Measurements from ENCODE around the gene RASSF1.

DNA sequence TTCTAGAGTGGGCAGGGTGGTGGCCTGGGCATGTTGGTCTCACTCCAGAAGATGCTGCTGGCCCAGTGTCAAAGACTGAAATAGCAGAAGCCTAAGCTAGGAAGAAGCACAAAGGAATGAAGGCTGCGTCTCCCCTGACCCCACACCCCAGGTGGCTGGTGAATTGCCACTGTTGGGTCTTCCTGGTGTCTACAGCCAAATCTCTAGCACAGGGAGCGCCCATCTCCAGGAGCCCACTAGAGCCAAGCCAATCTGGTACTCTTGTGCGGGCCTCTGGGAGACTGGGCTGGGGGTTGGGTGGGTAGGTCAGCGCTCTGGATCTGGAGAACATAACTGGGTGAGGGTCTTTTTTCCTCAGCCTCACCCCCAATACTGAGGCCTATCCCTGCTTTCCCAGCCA is 13.5 kb downstream of the RASSF1 start:
- TF ChIP-seq CTCF (IDR thresholded peaks at IDR 0.05) (no peak), ESRRA (IDR thresholded peaks at IDR 0.05; ENCODE audit: borderline replicate concordance, low read length) (no peak), JUN (IDR thresholded peaks at IDR 0.05) (no peak), CHD2 (IDR thresholded peaks at IDR 0.05; ENCODE audit: low read length, partially characterized antibody) (no peak), PHF8 (IDR thresholded peaks at IDR 0.05; ENCODE audit: borderline replicate concordance, low read depth) (no peak), HOXA7 (CRISPR knock-in tag; IDR thresholded peaks at IDR 0.05) (no peak), SMC3 (IDR thresholded peaks at IDR 0.05) (no peak), RAD21 (conservative IDR thresholded peaks at IDR 0.05 in 1 of 2, IDR thresholded peaks at IDR 0.05 in 1 of 2) (no peak), MYC (IDR thresholded peaks at IDR 0.05; ENCODE audit: borderline replicate concordance, low read length) (no peak), POLR2A (IDR thresholded peaks at IDR 0.05; ENCODE audit: low read length) (no peak), FOSL2 (IDR thresholded peaks at IDR 0.05) (no peak), FOSL2 (CRISPR knock-in tag; IDR thresholded peaks at IDR 0.05) (no peak), MAFK (IDR thresholded peaks at IDR 0.05; ENCODE audit: partially characterized antibody) (no peak)
- TF ChIP-seq, protein P1, sequence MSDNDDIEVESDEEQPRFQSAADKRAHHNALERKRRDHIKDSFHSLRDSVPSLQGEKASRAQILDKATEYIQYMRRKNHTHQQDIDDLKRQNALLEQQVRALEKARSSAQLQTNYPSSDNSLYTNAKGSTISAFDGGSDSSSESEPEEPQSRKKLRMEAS (IDR thresholded peaks at IDR 0.05): no peak
